ENCODE measurements around the gene REG1B. TPM values are rescaled to one million over a fixed set of nuclear protein-coding genes. Genes with fewer than 3 reads are reported as not detected.

The REG1B gene
- total and polyA plus RNA-seq, 2 of the 4 experiments (the other 2 are of a cell fraction) = not detected

- no peaks in the 10 kb centered on the region for H3K9me1 ChIP-seq (ENCODE audit: insufficient read depth, low read length)
- H3K14ac ChIP-seq (replicated peaks; ENCODE audit: low read depth, low read length) = no peak overlapping the region
- TF ChIP-seq, protein P1, sequence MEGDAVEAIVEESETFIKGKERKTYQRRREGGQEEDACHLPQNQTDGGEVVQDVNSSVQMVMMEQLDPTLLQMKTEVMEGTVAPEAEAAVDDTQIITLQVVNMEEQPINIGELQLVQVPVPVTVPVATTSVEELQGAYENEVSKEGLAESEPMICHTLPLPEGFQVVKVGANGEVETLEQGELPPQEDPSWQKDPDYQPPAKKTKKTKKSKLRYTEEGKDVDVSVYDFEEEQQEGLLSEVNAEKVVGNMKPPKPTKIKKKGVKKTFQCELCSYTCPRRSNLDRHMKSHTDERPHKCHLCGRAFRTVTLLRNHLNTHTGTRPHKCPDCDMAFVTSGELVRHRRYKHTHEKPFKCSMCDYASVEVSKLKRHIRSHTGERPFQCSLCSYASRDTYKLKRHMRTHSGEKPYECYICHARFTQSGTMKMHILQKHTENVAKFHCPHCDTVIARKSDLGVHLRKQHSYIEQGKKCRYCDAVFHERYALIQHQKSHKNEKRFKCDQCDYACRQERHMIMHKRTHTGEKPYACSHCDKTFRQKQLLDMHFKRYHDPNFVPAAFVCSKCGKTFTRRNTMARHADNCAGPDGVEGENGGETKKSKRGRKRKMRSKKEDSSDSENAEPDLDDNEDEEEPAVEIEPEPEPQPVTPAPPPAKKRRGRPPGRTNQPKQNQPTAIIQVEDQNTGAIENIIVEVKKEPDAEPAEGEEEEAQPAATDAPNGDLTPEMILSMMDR (conservative IDR thresholded peaks at IDR 0.05; ENCODE audit: low read depth, low read length) = no peak
- TF ChIP-seq RAD21 (IDR thresholded peaks at IDR 0.05; ENCODE audit: low read length) (no peak), POLR2A (IDR thresholded peaks at IDR 0.05; ENCODE audit: low read depth, low read length) (no peak), RFX5 (IDR thresholded peaks at IDR 0.05; ENCODE audit: low read depth, low read length) (no peak), CHD1 (IDR thresholded peaks at IDR 0.05; ENCODE audit: low read depth, low read length) (no peak), RCOR1 (IDR thresholded peaks at IDR 0.05; ENCODE audit: insufficient replicate concordance, low read length) (no peak), MAZ (IDR thresholded peaks at IDR 0.05; ENCODE audit: borderline replicate concordance, low read depth, low read length) (no peak), BHLHE40 (IDR thresholded peaks at IDR 0.05; ENCODE audit: low read depth, low read length) (no peak), FOS (IDR thresholded peaks at IDR 0.05; ENCODE audit: low read depth, low read length) (no peak), NFE2L2 (IDR thresholded peaks at IDR 0.05; ENCODE audit: low read depth, low read length) (no peak), MXI1 (IDR thresholded peaks at IDR 0.05; ENCODE audit: borderline replicate concordance, low read depth, low read length) (no peak), CEBPB (IDR thresholded peaks at IDR 0.05; ENCODE audit: low read depth, low read length) (no peak), ELK1 (IDR thresholded peaks at IDR 0.05; ENCODE audit: borderline replicate concordance, low read depth, low read length) (no peak), MAFK (IDR thresholded peaks at IDR 0.05; ENCODE audit: low read depth, low read length) (no peak), USF2 (IDR thresholded peaks at IDR 0.05; ENCODE audit: low read depth, low read length) (no peak), SMC3 (IDR thresholded peaks at IDR 0.05; ENCODE audit: low read depth, low read length) (no peak)
- CTCF ChIA-PET = no interaction called here
- H3K79me1 ChIP-seq (ENCODE audit: low read depth in 1 of 2, low read length in 2 of 2) = no peaks in the 10 kb centered on the region
- no peak overlapping the region for H4K8ac ChIP-seq (ENCODE audit: low read depth in 2 of 2, low read length in 2 of 2)
- H2BK120ac ChIP-seq (ENCODE audit: low read depth, low read length) = no peak overlapping the region
- no peak overlapping the region for H3K23ac ChIP-seq (ENCODE audit: low read depth, low read length)
- no peak overlapping the region for H4K5ac ChIP-seq (ENCODE audit: low read depth, low read length)
- no peak overlapping the region for H3K4me3 ChIP-seq (ENCODE audit: insufficient read depth, low read depth, low read length)
- H3K4me2 ChIP-seq (ENCODE audit: low read depth, low read length) = no peak overlapping the region
- dilution Hi-C loops (cut with HindIII; ENCODE audit: low sequenced_read_pairs, unreplicated experiment) (no loop called here), intact Hi-C loops (cut with micrococcal nuclease) (no loop called here), in situ Hi-C loops (cut with MboI; ENCODE audit: low sequenced_read_pairs) (no loop called here)
- H2AK9ac ChIP-seq (replicated peaks; ENCODE audit: low read depth, low read length, poor library complexity) = no peak overlapping the region
- H3K4me1 ChIP-seq (ENCODE audit: control insufficient read depth, insufficient read depth, low read length) = no peaks in the 10 kb centered on the region
- no peak for DNase-seq
- H3K27ac ChIP-seq (ENCODE audit: insufficient read depth, low read length) = no peak overlapping the region
- no TSS peak for BruUV-seq (replicated peaks)
- no peak overlapping the region for H2BK20ac ChIP-seq (ENCODE audit: low read depth, low read length)
- ATAC-seq (ENCODE audit: low read depth) = no peak
- H3K27me3 ChIP-seq (ENCODE audit: control insufficient read depth, insufficient read depth, low read length) = no peaks in the 10 kb centered on the region
- no peak overlapping the region for H3K9ac ChIP-seq (ENCODE audit: low read depth, low read length)
- H2AK5ac ChIP-seq (ENCODE audit: low read depth, low read length) = no peak overlapping the region
- peaks cover 6% of the 10 kb centered on the region for H3K9me3 ChIP-seq (ENCODE audit: control insufficient read depth, insufficient read depth, low read length)
- H2AFZ ChIP-seq (replicated peaks; ENCODE audit: low read length, poor library complexity) = no peak overlapping the region
- H4K91ac ChIP-seq (ENCODE audit: insufficient read depth, low read depth, low read length) = no peak overlapping the region
- no peaks in the 10 kb centered on the region for H4K20me1 ChIP-seq (ENCODE audit: insufficient read depth, low read length)
- no peak overlapping the region for H3K4ac ChIP-seq (ENCODE audit: low read depth, low read length)
- POLR2A ChIA-PET (ENCODE audit: unreplicated experiment) = no interaction called here
- no peak overlapping the region for H3K18ac ChIP-seq (ENCODE audit: low read depth, low read length)
- H3K56ac ChIP-seq (ENCODE audit: extremely low read depth, insufficient read depth, low read length) = no peak overlapping the region
- H2BK5ac ChIP-seq (ENCODE audit: low read depth, low read length, poor library complexity, severe bottlenecking) = no peak overlapping the region
- H2BK15ac ChIP-seq (ENCODE audit: low read depth, low read length) = no peak overlapping the region
- no CpG with 5 or more reads among the region's 3 CpGs for WGBS, 2 experiments (ENCODE audit: extremely low coverage in 2 of 2, insufficient read length in 1 of 2)
- no peaks in the 10 kb centered on the region for H3K36me3 ChIP-seq (ENCODE audit: control insufficient read depth, insufficient read depth, low read length)
Measured at GRCh38 chr2:79128406-79128805, 40.6 kb upstream of the REG1B start.
